DMS153 treated with DMSO at 0.1 percent for 48 hours (cell line): ENCODE data around the gene NXF3.
A peak's percentile ranks its signal among the peaks of the same experiment; 100 is the strongest.
"Not testable (repeated sequence)": the region's sequence is repeated elsewhere in the genome, so short reads cannot be mapped to it uniquely, and the experiment has no call there.

ENCODE experiments used
- DNase-seq: peaks from one replicate; lab custom pipeline; 2025; ENCODE audit not compliant: unreplicated experiment; lab: John Stamatoyannopoulos, UW

Gene NXF3, protein sequence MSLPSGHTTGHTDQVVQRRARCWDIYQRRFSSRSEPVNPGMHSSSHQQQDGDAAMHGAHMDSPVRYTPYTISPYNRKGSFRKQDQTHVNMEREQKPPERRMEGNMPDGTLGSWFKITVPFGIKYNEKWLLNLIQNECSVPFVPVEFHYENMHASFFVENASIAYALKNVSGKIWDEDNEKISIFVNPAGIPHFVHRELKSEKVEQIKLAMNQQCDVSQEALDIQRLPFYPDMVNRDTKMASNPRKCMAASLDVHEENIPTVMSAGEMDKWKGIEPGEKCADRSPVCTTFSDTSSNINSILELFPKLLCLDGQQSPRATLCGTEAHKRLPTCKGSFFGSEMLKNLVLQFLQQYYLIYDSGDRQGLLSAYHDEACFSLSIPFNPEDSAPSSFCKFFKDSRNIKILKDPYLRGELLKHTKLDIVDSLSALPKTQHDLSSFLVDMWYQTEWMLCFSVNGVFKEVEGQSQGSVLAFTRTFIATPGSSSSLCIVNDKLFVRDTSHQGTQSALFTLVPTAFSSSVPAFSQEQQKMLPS

DNA sequence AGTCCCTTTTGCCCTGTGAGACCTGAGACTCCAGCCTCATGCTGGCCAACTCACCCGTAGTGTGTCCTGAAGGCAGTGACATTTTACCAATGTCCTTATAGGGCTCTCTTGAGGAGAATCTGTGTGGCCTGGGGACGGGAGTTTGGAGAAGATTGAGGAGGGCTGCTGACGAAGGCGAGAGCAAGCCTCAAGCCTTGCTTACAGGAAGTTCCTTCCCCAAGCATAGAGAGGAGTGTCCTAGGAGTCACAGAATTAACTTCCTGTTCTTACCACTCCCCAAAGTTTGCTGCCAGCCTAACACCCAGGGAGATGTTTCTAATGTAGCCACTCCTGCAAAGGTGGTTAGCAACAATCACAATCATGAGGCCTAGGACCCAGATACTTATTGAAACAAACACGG, at the start of gene NXF3:
Gene NXF3, minus strand, starts transcription at position 202 of the 400 bp plus-strand sequence. Its CDS starts 120 bp downstream, at position 82.
- no peak for DNase-seq

DNA sequence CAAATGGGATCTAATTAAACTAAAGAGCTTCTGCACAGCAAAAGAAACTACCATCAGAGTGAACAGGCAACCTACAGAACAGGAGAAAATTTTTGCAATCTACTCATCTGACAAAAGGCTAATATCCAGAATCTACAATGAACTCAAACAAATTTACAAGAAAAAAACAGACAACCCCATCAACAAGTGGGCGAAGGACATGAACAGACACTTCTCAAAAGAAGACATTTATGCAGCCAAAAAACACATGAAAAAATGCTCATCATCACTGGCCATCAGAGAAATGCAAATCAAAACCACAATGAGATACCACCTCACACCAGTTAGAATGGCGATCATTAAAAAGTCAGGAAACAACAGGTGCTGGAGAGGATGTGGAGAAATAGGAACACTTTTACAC, 43.6 kb upstream of the NXF3 start:
- DNase-seq = not testable (repeated sequence)

DNA sequence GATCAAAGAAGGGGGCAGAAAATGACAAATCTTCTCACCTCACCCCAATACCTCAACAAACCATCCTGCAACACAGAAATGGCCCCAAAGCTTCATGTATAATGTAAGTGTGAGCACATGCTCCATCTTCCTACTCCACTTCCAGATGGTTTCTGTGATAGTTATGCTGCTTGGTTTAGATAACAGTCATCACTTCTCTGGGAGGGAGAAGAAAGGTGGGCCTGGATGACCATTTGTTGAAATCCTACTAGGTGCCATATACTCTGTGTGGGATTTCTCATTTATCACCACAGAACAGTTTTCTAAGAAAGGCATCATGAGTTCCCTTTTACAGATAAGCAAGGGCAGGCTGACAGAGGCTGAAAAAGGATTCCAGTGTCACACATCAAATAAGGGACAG, 31.3 kb upstream of the NXF3 start:
- no peak for DNase-seq

DNA sequence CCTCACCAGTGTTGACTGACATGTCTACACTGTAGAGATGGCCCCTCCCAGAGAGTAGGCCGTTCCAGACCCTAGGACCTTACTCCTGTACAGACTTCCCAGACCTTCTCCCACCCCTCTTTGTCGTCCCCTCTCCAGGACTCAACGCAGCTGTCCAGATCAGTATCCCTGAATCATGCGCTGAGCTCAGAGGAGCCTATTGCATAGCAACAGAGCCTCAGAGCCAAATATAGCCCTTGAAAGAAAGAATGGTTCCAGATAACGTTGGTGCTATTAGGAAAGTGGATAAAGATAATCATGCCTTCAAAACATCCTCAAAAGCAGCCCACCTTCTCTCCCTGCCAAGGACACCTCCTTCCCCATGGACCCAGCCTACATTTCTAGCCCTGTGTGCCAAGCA, 27.8 kb upstream of the NXF3 start:
- no peak for DNase-seq

DNA sequence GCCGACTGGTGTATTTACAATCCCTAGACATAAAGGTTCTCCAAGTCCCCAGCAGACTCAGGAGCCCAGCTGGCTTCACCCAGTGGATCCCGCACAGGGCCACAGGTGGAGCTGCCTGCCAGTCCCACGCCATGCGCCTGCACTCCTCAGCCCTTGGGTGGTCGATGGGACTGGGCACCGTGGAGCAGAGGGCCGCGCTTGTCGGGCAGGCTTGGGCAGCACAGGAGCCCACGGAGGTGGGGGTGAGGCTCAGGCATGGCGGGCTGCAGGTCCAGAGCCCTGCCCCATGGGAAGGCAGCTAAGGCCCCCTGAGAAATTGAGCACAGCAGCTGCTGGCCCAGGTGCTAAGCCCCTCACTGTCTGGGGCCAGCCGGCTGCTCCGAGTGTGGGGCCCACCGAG, 24.0 kb upstream of the NXF3 start:
- DNase-seq = not testable (repeated sequence)

DNA sequence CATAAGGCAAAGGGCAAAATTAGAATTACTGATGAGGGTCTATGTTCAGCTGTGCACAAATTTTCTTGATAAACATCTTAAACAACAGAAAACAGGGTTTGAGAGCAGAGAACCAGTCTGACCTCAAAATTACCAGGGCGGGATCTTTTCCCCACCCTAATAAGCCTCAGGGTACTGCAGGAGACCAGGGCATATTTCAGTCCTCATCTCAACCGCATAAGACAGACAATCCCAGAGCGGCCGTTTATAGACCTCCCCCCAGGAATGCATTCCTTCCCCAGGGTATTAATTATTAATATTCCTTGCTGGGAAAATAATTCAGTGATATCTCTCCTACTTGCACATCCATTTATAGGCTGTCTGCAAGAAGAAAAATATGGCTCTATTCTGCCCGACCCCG, 16.6 kb upstream of the NXF3 start:
- not testable (repeated sequence) for DNase-seq

DNA sequence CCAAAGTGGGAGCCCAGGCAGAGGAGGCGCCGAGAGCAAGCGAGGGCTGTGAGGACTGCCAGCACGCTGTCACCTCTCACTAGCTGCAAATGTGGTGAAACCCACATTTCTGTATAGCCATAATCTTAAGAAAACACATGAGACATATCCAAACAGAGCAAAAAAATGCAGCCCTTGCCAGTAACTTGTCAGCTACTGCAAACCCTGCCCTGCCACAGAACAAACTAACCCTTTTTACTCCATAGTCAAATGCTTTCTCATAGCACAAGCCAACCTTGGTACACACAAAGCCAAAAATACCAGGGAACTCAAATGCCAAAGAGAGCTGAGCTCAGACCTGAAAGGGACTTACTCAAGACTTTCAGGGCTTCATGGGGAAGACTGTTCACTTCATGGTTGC, 14.9 kb upstream of the NXF3 start:
- no peak for DNase-seq

DNA sequence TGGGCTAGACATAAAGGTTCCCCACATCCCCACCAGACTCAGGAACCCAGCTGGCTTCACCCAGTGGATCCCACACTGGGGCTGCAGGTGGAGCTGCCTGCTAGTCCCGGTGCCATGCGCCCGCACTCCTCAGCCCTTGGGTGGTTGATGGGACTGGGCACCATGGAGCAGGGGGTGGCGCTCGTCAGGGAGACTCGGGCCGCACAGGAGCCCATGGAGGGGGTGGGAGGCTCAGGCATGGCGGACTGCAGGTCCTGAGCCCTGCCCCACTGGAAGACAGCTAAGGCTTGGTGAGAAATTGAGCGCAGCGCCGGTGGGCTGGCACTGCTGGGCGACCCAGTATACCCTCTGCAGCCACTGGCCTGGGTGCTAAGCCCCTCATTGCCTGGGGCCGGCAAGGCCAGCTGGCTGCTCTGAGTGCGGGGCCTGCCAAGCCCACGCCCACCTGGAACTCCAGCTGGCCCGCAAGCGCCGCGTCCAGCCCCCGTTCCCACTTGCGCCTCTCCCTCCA, 14.3 kb upstream of the NXF3 start:
- not testable (repeated sequence) for DNase-seq

DNA sequence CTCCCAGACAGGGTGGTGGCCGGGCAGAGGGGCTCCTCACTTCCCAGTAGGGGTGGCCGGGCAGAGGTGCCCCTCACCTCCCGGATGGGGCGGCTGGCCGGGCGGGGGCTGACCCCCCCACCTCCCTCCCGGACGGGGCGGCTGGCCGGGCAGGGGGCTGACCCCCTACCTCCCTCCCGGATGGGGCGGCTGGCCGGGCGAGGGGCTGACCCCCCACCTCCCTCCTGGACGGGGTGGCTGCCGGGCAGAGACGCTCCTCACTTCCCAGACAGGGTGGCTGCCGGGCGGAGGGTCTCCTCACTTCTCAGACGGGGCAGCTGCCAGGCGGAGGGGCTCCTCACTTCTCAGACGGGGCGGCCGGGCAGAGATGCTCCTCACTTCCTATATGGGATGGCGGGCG, 11.4 kb upstream of the NXF3 start:
- not testable (repeated sequence) for DNase-seq

DNA sequence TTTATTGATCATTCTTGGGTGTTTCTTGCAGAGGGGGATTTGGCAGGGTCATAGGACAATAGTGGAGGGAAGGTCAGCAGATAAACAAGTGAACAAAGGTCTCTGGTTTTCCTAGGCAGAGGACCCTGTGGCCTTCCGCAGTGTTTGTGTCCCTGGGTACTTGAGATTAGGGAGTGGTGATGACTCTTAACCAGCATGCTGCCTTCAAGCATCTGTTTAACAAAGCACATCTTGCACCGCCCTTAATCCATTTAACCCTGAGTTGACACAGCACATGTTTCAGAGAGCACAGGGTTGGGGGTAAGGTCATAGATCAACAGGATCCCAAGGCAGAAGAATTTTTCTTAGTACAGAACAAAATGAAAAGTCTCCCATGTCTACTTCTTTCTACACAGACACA, 10.9 kb upstream of the NXF3 start:
- DNase-seq = not testable (repeated sequence)

DNA sequence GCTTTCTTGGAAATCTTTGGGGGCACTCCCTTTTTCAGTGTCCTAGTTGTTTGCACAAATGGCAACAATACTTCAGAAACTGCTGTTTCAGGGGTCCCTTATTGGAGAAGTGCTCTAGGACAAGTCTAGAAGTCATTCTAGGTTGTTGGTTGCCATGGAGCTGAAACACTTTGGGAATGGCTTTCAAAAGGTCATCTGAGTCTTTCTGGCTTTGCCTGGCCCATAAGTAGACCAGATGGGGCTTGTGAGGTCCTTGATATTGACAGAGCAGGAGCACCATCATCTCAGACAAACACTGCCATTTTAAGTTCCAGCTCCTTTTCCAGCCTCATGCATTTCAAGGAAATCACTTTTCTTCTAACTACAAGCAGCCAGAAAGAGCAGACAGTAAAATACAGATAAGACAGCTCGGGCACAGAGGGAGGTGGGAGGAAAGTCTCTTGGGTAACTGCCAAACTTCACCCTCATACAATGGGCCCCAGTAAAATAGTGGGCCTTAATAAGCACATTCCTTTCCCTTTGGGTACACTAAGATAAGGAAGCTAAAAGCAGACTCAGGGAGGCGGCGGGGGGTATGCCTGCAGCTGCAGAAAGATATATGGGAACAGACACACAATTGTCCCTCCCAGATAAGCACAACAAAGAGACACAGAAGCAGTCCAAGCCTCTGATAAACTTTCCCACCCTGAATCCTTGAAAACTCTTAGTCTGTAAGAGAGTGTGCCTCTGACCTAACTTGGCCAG, 8.5 kb upstream of the NXF3 start:
- DNase-seq = no peak

DNA sequence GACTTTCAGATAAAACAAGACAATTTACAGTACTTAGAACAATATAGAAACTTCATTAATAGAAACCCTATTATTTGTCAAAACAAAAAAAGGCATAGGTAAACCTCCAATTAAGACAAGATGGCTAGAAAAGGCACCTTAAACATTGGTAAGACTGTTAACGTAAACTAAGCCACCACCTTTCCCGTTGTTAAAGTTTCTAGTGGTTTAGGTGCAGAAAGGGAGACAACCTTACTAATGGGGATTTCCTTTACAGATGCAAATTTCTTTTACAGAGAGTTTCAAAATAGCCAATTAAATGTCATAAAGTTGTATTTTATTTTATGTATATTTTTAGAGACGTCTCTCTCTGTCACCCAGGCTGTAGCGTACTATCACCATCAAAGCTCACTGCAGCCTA, 7.5 kb upstream of the NXF3 start:
- DNase-seq = no peak

DNA sequence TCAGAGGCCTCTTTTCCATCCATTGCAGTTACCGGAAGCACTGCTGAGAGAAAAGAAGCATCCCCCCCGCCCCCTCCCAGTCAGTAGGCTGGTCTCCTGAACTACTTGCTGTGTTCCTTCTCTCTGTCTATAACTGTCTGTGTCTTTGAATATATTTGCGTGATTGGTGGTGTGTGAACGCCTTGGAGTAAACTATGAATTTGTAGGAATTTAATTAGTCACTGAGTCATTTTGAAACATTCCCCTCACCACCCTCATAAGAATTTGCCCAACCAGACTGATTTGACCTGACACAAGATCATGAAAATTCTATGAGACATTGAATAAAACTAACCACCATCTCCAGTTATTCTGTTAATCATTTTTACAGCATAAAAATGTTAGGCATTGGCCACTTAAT, 6.7 kb upstream of the NXF3 start:
- no peak for DNase-seq

DNA sequence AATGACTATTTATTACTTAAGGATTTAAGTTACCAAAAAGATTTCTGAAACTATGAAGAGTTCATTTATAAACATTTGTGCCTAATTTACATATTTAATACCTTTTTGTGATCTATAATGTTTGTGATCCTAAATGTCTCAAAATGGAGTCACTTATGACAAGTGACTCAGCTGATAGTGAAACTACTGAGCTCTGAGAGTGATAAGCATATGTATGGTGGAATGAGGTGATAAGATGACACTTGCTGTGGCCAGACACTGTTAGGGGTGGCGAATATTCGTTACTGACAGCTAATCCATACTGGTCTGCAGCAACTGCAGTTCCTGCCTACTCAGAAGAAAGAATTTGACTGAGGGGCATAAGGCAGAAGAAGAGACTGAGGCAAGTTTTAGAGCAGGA, 5.5 kb upstream of the NXF3 start:
- no peak for DNase-seq

DNA sequence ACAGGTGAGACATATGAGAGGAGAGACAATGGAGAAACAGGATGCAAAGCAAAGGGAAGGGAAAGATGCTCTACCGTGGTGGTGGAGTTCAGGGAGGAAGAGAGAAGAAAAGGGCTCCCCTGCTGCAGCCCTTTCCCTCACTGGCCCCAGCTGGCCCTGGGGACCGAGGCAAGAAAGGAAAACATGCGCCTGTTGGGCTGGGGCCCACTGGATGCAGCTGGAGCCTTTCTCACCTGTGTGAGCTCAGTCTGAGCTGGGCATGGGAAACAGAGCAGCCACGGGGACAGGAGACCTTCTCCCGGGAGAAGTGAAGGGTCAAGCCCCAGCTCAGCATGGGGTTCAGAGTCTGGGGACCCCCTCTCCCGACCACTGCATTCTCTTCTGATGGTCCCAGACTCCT, 11.9 kb downstream of the NXF3 start:
- no peak for DNase-seq

DNA sequence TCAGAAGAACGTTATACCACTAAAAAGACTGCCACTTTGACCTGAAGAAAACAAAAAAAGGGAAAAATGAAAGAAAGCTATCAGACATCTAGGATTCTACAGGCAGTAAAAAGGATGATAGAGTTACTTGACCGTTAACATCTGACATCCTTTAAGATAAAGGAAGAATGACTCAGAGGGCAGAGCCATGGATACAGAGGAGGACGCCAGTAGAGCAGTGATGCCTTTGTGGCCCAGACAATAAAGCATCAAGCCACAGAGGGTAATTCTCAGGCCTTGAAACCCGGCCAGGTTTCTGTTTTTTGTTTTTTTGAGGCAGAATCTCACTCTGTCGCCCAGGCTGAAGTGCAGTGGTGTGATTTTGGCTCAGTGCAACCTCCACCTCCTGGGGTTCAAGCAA, 19.5 kb downstream of the NXF3 start:
- no peak for DNase-seq

DNA sequence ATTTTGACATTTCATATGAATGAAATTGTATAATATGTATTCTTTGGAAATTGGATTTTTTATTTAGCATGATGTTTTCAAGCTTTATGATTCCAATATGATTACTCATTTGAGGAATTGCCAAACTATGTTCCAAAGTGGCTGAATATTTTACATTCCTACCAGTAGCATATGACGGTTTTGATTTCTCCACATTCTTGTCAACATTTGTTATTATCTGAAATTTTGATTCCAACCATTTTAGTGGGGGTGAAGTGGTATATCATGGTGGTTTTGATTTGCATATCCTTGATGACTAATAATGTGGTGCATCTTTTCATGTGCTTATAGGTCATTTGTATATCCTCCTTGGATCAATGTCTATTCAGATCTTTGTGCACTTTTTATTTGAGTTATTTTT, 26.3 kb downstream of the NXF3 start:
- no peak for DNase-seq

DNA sequence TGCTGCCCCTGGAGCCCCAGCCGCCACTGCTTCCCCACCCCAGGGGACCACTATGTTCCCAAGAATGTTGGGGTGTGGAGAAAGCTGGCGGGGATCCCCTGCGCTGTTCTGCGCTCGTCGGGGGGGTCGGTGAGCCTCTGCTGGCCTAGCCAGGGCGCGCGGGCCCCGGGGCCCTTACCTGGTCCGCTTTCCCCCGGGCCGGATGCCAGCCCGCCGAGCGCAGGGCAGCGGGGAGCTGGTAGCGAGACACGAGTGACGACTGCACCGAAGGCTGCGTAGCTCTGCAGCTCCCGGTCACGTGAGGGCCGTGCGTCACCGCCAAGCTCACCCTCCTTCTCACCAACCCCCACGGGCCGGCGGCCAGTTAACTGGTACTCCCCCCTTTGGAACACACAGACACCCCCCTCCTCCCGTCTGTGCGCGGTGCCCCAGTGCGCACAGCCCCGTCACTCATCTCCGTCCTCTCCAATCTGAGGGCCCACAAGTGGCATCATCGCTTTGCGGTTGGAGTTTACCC, 29.0 kb downstream of the NXF3 start, which contains the start of gene BEX1:
Gene BEX1, minus strand, starts transcription at position 254 of the 517 bp plus-strand sequence. CDS start 897 bp downstream, outside the sequence.
- peak; percentile 23 for DNase-seq

DNA sequence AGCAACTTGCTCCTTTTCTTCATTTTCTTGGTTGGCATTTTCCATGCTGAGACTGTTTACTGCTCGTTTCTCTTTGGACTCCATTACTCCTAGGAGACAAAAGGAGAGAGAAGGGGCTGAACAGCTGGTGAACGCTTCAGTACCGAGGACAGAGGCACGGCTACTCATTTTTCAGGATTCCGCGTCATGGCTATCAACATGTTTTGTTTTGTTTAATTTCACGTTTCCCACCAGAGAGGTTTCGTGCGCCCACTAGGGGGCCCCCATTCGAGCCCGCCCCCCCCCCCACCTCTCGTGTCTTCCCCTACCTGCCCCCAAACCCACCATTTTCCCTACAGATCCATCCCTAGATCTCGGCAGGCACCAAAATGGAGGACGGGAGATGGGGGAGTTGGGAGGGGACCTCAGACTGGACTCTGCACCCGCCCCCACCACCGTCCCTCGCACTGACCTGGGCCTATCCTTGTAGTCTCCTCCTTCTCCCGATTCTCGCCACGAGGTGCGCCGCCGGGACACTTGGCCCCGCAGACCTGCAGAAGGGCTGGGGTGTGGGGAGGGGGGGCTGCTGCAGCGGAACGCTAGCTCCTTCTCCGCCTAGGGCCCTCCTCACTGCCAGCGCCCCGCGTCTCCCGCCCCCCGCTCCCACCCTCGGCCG, 29.6 kb downstream of the NXF3 start:
- DNase-seq = no peak

DNA sequence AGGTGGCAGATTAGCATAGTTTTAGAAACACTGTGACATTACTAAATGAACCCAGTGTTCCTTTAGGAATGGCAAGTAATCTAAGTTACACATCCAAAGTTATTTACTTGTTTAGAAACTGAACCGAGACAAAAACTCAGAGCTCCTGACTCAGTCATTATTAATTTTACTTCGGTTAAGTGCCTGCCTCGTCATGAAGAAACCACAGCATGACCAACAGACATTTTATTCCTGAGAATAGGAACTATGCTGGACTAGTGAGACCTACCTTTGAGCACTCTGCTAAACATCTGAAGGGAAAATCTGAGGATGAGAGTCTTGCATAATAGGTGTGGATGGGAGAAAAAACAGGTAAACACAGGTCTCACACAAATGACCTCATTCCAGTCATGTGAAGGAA, 31.5 kb downstream of the NXF3 start:
- DNase-seq = no peak

DNA sequence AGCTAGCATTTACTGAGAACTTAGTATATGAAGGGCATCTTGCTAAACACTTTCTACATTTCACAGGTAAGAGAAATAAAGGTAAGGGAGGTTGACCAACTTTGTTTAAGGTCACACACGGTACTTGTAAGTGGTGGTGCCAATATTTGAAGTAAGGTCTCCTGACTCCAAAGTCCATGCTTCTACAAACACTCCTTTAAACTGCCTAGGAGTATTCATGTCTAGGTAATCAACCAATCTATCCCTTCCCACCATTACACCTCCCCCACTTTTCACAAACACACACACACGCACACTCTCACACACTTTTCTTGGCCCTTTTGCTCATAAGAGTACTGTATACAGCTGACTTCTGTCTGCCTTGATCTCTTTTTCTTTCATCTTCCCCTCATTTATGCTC, 36.0 kb downstream of the NXF3 start:
- no peak for DNase-seq
